Activated T-helper 2 cell treated with anti-CD3 and anti-CD28 coated beads, Interferon-gamma antibody, Interleukin-2, Interleukin-4, amounts not matched to agents 10 μg/mL and 5 μg/mL and 100 μg/mL, durations not matched to agents 14 hours and 24 hours and 36 hours (primary cell): ENCODE data around the gene NCOA7. TPM values are rescaled to one million over a fixed set of nuclear protein-coding genes. Genes with fewer than 3 reads are reported as not detected.

Experiments
- DNase-seq: peaks from one replicate; pipeline ENCODE4 v3.0.0; 2021; ENCODE audit warnings: low spot score
- H3K27ac Mint-ChIP-seq: one replicate; pipeline ENCODE4 v1.8.0; 2021; ENCODE audit warnings: mixed read lengths
- H3K27me3 Mint-ChIP-seq: one replicate; pipeline ENCODE4 v1.8.0; 2021; ENCODE audit warnings: low read depth, mixed read lengths
- H3K36me3 Mint-ChIP-seq: one replicate; pipeline ENCODE4 v1.8.0; 2021; ENCODE audit warnings: low read depth, mixed read lengths
- H3K4me1 Mint-ChIP-seq: one replicate; pipeline ENCODE4 v1.8.0; 2021; ENCODE audit warnings: low read depth, mixed read lengths
- H3K4me3 Mint-ChIP-seq: one replicate; pipeline ENCODE4 v1.8.0; 2021; ENCODE audit warnings: low read depth, mild to moderate bottlenecking, moderate library complexity, mixed read lengths
- H3K9me3 Mint-ChIP-seq: one replicate; pipeline ENCODE4 v1.8.0; 2021; ENCODE audit warnings: mixed read lengths
- intact Hi-C: fragments of 100-400 bp; cut with micrococcal nuclease; formaldehyde crosslinking; loops from one replicate; pipeline ENCODE4 v1.15.1; 2023
- total RNA-seq: library from RNA; stranded (reverse); gene quantifications from 2 replicates; pipeline ENCODE4 v1.2.3, GENCODE V29; 2022

The NCOA7 gene, protein sequence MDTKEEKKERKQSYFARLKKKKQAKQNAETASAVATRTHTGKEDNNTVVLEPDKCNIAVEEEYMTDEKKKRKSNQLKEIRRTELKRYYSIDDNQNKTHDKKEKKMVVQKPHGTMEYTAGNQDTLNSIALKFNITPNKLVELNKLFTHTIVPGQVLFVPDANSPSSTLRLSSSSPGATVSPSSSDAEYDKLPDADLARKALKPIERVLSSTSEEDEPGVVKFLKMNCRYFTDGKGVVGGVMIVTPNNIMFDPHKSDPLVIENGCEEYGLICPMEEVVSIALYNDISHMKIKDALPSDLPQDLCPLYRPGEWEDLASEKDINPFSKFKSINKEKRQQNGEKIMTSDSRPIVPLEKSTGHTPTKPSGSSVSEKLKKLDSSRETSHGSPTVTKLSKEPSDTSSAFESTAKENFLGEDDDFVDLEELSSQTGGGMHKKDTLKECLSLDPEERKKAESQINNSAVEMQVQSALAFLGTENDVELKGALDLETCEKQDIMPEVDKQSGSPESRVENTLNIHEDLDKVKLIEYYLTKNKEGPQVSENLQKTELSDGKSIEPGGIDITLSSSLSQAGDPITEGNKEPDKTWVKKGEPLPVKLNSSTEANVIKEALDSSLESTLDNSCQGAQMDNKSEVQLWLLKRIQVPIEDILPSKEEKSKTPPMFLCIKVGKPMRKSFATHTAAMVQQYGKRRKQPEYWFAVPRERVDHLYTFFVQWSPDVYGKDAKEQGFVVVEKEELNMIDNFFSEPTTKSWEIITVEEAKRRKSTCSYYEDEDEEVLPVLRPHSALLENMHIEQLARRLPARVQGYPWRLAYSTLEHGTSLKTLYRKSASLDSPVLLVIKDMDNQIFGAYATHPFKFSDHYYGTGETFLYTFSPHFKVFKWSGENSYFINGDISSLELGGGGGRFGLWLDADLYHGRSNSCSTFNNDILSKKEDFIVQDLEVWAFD
- total RNA-seq = 40.5 and 43.4 TPM in 2 replicates

DNA sequence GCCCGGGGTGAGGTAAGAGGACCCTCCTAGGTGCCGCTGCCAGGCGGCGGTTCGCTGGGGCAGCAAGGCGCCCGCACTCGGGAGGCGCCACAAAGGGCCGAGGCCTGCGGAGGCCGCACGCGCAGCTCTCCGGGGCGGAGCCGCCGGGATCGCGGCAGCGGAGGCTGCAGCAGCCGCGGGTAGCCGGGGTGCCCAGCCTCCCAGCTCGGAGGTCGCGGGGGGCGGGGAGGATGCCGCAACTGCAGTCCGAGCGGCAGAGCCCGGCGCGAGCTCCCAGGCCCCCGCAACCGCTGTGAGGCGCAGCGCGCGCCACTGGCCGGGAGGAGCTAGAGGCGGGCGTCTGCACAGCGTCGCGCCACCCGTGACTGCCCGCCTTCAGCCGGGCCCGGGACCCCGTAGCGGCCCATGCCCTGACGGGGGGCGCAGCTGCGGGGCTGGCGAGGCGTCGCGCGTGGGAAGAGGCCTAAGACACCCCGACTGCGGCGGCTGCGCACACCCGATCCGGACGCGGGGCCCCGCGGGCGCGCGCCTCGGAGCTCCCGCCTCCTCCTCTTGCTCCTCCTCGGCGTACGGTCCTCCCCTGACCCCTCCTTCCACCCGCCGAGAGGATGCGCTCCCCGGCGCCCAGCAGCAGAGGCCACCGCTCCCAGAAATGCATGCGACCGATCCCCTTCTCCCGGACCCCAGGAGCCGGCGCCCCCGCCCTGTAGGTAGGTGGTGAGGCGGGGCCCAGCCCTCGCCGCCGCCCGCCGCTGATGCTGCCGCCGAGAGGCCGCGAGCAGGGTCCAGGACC, at the start of gene NCOA7:
TSS of gene NCOA7 (plus strand) at position 603 of the 793 bp plus-strand sequence. CDS start 24,395 bp downstream, outside the sequence.
- Mint-ChIP-seq H3K27ac (peak within 1 kb of the TSS; percentile 99), H3K36me3 (peaks cover 30% of the 10 kb centered on the region), H3K9me3 (no peaks in the 10 kb centered on the region)

DNA sequence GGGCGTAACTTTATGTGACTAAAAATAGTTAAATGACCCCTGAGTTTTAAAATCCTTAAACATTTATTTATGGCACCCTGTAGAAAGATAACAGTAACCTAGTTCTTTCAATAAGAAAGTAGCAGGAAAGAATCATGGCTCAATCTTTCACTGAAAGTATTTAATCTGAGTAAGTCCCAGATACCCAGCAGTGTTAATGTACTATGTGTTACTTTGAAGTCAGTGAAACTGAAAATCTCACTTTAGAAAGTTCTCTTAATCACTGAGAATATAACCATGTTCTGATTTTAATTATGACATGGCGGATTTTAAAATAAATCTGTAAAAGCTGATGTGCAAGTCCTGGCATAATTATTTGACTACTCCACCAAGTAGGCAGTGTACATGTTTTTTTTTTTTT, 49.4 kb upstream of the NCOA7 start:
- no peak overlapping the region for H3K27ac Mint-ChIP-seq
- intact Hi-C loops = no loop called here
- no peak overlapping the region for H3K4me3 Mint-ChIP-seq
- DNase-seq = no peak
- peaks cover 7% of the 10 kb centered on the region for H3K4me1 Mint-ChIP-seq
- H3K9me3 Mint-ChIP-seq = no peaks in the 10 kb centered on the region
- peaks cover 57% of the 10 kb centered on the region for H3K27me3 Mint-ChIP-seq
- no peaks in the 10 kb centered on the region for H3K36me3 Mint-ChIP-seq

More for the DNA sequence above, at the start of gene NCOA7:
- Mint-ChIP-seq H3K4me3 (peak within 1 kb of the TSS; percentile 92), H3K4me1 (peaks cover 50% of the 10 kb centered on the region), H3K27me3 (no peaks in the 10 kb centered on the region)
- intact Hi-C loops = loop anchor here (1.0 to 5.0 kb wide), 5 partner anchors 9 to 166 kb away; partner anchors contain the start of gene HINT3
- peak; percentile 76 for DNase-seq

DNA sequence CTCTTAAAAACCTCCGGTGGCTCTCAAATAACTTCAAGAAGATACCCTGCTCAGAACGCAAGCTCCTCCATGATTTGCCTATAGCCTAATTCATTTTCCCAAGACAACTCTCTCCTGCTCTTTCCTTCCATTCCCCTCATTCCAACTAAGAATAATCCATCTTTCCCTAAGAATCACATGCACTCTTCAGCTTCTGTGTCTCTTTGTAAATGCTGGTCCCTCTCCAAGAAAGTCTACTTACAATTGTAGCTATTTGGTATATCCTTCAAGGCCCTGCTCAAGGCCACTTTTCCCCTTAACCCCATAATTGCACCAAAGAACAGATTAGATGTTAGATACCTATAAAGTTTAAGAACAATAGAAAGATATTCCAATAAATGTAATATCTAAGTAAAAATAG, 48.7 kb upstream of the NCOA7 start:
- Mint-ChIP-seq H3K27me3 (peaks cover 58% of the 10 kb centered on the region), H3K27ac (no peak overlapping the region), H3K36me3 (no peaks in the 10 kb centered on the region), H3K4me3 (no peak overlapping the region), H3K4me1 (peaks cover 14% of the 10 kb centered on the region), H3K9me3 (no peaks in the 10 kb centered on the region)
- intact Hi-C loops = no loop called here
- DNase-seq = no peak

DNA sequence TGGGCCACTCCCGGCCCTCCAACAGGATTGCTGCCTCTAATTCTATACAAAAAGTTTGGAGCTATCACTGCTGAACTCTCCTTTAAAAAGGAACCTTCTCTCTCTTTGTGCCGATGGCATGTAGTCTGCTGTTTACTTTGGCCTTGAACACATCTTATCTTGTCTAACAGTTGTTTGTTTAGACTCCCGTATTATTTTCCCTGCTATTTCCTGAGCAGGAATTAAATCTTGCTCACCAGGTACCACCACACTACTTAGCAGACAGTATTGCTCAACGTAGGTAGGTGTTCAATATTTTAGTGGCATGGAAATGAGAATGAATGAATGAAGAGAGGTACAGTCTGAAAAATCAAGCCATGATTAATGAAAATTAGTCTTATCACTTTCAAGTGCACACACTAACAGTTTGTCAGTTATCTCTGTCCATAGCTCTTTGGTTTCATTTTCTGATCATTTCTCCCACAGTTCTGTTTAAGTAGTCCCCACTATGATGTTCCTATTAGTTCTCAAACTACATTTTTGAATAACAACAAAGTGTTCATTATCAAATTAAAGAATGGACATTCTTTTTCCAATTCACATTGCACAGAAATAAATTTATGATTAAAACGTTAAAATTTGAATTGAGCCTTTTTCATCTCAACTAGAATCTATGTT, 48.2 kb upstream of the NCOA7 start:
- H3K4me1 Mint-ChIP-seq = peaks cover 14% of the 10 kb centered on the region
- DNase-seq = no peak
- intact Hi-C loops = no loop called here
- H3K9me3 Mint-ChIP-seq = no peaks in the 10 kb centered on the region
- no peaks in the 10 kb centered on the region for H3K36me3 Mint-ChIP-seq
- no peak overlapping the region for H3K27ac Mint-ChIP-seq
- no peak overlapping the region for H3K4me3 Mint-ChIP-seq
- H3K27me3 Mint-ChIP-seq = peaks cover 59% of the 10 kb centered on the region

DNA sequence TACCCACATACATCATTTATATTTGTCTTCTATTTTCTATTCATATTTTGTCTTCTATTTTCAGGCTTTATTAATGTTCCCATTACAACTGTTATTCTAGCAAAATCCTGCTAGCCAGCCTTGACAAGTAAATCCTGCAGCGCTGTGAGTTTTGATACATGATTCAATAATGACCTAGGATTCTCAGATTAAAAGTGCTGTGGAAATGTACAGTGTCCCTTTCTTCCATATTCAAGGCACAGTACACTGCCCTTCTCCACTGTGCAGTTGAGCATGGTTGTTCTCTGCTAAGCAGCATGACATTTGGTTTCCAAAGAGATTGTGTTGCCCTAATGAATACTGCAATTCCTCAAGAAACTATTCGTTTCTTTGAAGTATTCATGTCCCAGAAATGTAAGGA, 47.2 kb upstream of the NCOA7 start:
- H3K27ac Mint-ChIP-seq = no peak overlapping the region
- no peaks in the 10 kb centered on the region for H3K36me3 Mint-ChIP-seq
- H3K4me3 Mint-ChIP-seq = no peak overlapping the region
- peaks cover 63% of the 10 kb centered on the region for H3K27me3 Mint-ChIP-seq
- H3K9me3 Mint-ChIP-seq = no peaks in the 10 kb centered on the region
- intact Hi-C loops = no loop called here
- no peak for DNase-seq
- peaks cover 14% of the 10 kb centered on the region for H3K4me1 Mint-ChIP-seq

DNA sequence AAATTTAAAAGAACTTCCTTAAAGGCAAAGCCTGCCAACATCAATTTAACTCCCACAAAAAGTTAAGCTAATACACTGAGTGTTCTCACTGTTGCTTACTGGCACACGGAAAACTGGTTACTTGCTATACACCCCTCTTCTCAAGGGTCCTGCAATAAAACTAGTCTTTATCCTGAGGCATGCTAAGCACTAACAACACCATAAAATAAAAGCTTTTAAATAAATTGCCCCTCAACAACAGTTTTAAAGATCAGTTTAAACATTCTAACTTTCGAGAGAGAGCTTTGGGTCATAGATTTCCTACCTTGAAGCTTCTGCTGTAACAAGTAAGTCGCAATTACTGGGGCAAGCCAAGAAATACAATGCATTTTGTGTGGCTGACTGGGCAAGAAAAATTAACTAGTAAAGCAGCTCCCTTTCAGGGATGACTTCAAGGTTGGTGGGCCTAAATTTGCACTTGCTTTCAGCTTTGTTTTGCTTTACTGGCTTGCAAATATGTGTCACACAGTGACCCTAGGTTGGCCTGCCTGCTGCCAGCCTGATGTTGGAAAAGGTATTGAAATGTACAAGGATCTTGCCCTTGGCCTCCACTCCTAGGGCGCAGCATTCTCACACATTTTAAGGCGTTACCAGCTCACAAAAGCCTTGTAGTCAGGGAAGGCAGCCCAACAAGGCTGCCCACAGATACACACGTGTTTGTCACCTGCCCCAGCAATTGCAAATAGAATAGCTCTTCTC, 45.3 kb upstream of the NCOA7 start:
- Mint-ChIP-seq H3K4me3 (no peak overlapping the region), H3K9me3 (no peaks in the 10 kb centered on the region), H3K27ac (no peak overlapping the region), H3K4me1 (peaks cover 23% of the 10 kb centered on the region), H3K27me3 (peaks cover 72% of the 10 kb centered on the region), H3K36me3 (no peaks in the 10 kb centered on the region)
- no peak for DNase-seq
- intact Hi-C loops = loop anchor here (5.0 kb wide), 1 partner anchor 593 kb away; the partner anchor contains the start of gene TPD52L1

DNA sequence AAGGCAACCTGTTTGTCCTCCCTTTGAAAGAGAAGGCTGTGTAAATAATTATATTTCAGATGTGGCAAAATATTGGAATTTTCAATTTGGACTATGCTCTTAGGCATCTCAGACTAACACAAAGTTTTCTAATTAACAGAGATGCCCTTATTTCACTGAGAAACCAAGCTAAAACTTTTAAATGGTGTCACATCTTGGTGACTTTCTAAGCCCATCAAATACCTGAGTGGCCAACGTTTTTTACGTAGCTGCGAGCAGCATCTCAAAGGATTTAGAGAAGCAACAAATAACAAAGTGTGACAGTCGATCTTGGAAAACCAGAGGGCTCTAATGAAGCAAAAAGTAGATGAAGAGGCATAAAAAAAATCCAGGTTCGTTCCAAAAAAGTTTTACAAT, 44.7 kb upstream of the NCOA7 start:
- DNase-seq = no peak
- Mint-ChIP-seq H3K27ac (no peak overlapping the region), H3K4me3 (peak overlapping the region; percentile 71), H3K4me1 (peaks cover 26% of the 10 kb centered on the region), H3K27me3 (peaks cover 77% of the 10 kb centered on the region), H3K9me3 (no peaks in the 10 kb centered on the region), H3K36me3 (no peaks in the 10 kb centered on the region)
- intact Hi-C loops = loop anchor here (5.0 kb wide), 1 partner anchor 594 kb away; the partner anchor contains the start of gene TPD52L1

DNA sequence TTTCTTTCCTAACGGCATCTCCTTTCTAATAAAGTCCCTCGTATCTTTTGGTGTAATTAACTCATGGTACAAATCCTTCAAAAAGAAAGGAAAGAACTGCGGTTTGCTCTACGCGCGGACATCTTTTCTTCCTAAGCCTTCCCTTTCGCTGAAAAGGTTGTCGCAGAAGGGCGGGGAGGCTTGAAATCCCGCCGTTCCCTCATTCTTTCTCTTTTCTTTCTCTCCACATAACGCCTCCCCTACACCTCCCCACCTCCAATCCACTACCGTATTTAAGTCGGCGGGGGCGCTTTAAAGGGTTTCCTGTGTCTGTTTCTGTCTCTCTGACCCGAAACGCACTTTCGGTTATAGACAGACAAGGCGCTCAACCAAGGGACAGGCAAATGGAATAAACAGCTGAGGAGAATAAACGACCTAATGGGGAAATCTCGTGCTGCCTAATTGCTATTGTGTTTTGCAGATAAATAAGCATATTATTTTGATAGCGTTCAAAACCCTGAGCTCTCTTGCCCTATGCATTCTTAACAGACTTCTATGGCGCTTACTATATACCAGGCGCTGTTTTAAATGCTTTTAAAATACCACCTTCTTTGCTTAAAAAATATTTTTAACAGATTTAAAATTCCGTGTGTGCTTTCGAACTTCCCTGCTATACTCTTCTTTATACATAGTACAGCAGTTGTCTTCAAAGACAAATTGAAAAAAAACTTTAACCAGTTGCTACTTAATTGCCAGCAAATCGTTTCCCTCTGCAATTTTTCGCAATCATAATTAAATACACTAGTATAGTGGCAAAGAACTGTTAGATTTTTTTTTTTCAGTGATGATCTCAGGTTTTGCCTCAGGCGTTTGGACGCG, 43.8 kb upstream of the NCOA7 start:
- no peaks in the 10 kb centered on the region for H3K36me3 Mint-ChIP-seq
- peak overlapping the region; percentile 71 for H3K4me3 Mint-ChIP-seq
- peaks cover 81% of the 10 kb centered on the region for H3K27me3 Mint-ChIP-seq
- peak; percentile 58 for DNase-seq
- H3K9me3 Mint-ChIP-seq = no peaks in the 10 kb centered on the region
- intact Hi-C loops = loop anchor here (5.0 kb wide), 1 partner anchor 595 kb away; the partner anchor contains the start of gene TPD52L1
- peaks cover 29% of the 10 kb centered on the region for H3K4me1 Mint-ChIP-seq
- H3K27ac Mint-ChIP-seq = no peak overlapping the region

DNA sequence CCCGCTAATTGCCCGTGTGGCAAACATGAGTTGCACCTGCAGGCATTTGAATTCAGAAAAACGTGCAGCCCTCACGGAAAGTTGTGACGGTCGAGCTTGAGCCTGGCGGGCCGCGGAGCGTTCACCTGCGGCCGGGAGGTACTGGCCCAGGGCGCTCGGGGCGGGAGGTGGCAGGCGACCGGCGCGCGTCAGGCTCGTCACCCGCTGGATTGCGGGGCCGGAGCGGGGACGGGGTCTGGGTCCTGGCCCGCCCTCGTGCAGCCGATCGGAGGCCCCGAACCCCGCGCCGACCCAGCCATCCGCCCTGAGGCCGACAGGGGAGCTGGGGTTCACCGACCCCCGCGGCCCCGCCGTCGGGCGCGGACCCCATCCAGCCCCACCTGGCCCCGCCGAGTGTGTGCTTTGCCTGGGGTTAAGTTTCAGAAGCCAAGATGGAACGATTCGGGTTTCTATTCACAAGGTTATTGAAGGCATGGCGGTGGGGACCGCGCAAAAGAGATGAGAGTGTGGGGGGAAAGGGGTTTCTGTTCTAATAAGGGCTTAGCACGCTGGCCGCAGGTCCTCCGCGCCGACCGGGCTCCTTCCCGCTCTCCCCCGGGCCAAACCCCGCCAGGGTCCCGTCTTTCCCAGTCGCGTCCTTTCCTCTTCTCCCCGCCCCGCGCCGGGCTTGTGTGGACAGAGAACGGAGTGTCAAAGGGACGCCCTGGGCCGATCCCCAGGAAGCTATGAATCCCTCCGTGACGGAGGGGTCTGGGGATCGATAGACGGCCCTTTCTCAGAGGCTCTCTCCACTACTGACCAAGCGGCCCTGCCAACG, 43.0 kb upstream of the NCOA7 start:
- intact Hi-C loops = loop anchor here (5.0 kb wide), 1 partner anchor 595 kb away; the partner anchor contains the start of gene TPD52L1
- Mint-ChIP-seq H3K9me3 (no peaks in the 10 kb centered on the region), H3K27me3 (peaks cover 80% of the 10 kb centered on the region), H3K27ac (no peak overlapping the region), H3K36me3 (no peaks in the 10 kb centered on the region), H3K4me3 (peak overlapping the region; percentile 77), H3K4me1 (peaks cover 29% of the 10 kb centered on the region)
- DNase-seq = no peak
